ENCODE measurements around the gene MED15. TPM values are rescaled to one million over a fixed set of nuclear protein-coding genes. Genes with fewer than 3 reads are reported as not detected.

Gene MED15
- total and polyA plus RNA-seq, 2 of the 4 experiments (the other 2 are of a cell fraction), result 19.0 to 68.8 TPM

DNA sequence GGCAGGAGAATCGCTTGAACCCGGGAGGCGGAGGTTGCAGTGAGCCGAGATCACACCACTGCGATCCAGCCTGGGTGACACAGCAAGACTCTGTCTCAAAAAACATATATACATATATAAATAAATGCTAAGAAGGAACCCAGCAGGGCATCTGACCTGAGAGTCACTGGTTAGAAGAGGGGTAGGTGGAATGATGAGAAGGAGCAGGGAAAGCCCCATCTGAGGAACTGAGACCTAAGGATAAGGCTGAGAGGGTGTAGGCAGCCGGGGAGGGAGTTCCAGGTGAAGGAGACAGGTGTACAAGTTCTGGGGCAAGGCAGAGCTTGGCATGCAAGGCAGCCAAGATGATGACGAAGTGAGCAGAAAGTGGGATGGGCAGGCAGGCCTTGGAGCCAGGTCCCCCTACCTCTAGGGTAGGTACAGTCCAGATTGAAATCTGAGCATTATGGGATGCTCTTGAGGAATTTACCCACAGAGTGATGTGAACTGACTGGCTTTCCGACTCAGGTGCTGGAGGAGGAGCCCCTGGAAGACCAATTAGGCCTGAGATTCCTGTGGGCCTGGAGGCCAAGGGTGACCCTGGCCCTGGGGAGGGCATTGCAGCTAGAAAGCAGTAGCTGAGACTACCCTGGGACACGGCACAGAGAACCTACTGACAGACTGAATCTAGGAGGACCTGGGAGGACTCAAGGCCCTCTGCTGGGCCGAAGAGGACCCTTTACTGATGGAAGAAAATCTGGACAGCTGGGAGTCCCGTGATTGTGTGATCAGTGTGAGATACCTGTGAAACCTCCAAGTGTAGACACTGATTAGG, 34.6 kb upstream of the MED15 start:
- H3K14ac ChIP-seq (replicated peaks; ENCODE audit: low read depth, low read length), result no peak overlapping the region
- H2BK5ac ChIP-seq (ENCODE audit: low read depth, low read length, poor library complexity, severe bottlenecking), result no peak overlapping the region
- no peaks in the 10 kb centered on the region for H3K27me3 ChIP-seq (ENCODE audit: control insufficient read depth, insufficient read depth, low read length)
- TF ChIP-seq, protein P1, sequence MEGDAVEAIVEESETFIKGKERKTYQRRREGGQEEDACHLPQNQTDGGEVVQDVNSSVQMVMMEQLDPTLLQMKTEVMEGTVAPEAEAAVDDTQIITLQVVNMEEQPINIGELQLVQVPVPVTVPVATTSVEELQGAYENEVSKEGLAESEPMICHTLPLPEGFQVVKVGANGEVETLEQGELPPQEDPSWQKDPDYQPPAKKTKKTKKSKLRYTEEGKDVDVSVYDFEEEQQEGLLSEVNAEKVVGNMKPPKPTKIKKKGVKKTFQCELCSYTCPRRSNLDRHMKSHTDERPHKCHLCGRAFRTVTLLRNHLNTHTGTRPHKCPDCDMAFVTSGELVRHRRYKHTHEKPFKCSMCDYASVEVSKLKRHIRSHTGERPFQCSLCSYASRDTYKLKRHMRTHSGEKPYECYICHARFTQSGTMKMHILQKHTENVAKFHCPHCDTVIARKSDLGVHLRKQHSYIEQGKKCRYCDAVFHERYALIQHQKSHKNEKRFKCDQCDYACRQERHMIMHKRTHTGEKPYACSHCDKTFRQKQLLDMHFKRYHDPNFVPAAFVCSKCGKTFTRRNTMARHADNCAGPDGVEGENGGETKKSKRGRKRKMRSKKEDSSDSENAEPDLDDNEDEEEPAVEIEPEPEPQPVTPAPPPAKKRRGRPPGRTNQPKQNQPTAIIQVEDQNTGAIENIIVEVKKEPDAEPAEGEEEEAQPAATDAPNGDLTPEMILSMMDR (conservative IDR thresholded peaks at IDR 0.05; ENCODE audit: low read depth, low read length), result no peak
- TF ChIP-seq MXI1 (IDR thresholded peaks at IDR 0.05; ENCODE audit: borderline replicate concordance, low read depth, low read length), result no peak
- no peak for TF ChIP-seq NFE2L2 (IDR thresholded peaks at IDR 0.05; ENCODE audit: low read depth, low read length)
- BruUV-seq (replicated peaks), result no TSS peak
- no peak overlapping the region for H3K4ac ChIP-seq (ENCODE audit: low read depth, low read length)
- no peaks in the 10 kb centered on the region for H3K4me1 ChIP-seq (ENCODE audit: control insufficient read depth, insufficient read depth, low read length)
- H2BK20ac ChIP-seq (ENCODE audit: low read depth, low read length), result no peak overlapping the region
- H3K18ac ChIP-seq (ENCODE audit: low read depth, low read length), result no peak overlapping the region
- POLR2A ChIA-PET (ENCODE audit: unreplicated experiment), result no interaction called here
- H3K56ac ChIP-seq (ENCODE audit: extremely low read depth, insufficient read depth, low read length), result no peak overlapping the region
- H3K79me1 ChIP-seq (ENCODE audit: low read depth in 1 of 2, low read length in 2 of 2), result peaks cover 0 to 5% of the 10 kb centered on the region in 2 experiments; a peak in 1 of 4 replicates
- intact Hi-C loops (cut with micrococcal nuclease) (no loop called here), dilution Hi-C loops (cut with HindIII; ENCODE audit: low sequenced_read_pairs, unreplicated experiment) (no loop called here), in situ Hi-C loops (cut with MboI; ENCODE audit: low sequenced_read_pairs) (no loop called here)
- CTCF ChIA-PET, result no interaction called here
- H3K36me3 ChIP-seq (ENCODE audit: control insufficient read depth, insufficient read depth, low read length), result peaks cover 32% of the 10 kb centered on the region
- H4K5ac ChIP-seq (ENCODE audit: low read depth, low read length), result no peak overlapping the region
- H2AFZ ChIP-seq (replicated peaks; ENCODE audit: low read length, poor library complexity), result no peak overlapping the region
- H2BK120ac ChIP-seq (ENCODE audit: low read depth, low read length), result no peak overlapping the region
- H3K9me3 ChIP-seq (ENCODE audit: control insufficient read depth, insufficient read depth, low read length), result no peaks in the 10 kb centered on the region
- H3K9ac ChIP-seq (ENCODE audit: low read depth, low read length), result no peak overlapping the region
- DNase-seq, result no peak
- no peak overlapping the region for H3K23ac ChIP-seq (ENCODE audit: low read depth, low read length)
- peaks cover 16% of the 10 kb centered on the region for H3K9me1 ChIP-seq (ENCODE audit: insufficient read depth, low read length)
- H2BK15ac ChIP-seq (ENCODE audit: low read depth, low read length), result no peak overlapping the region
- no peak overlapping the region for H2AK5ac ChIP-seq (ENCODE audit: low read depth, low read length)
- H4K91ac ChIP-seq (ENCODE audit: insufficient read depth, low read depth, low read length), result no peak overlapping the region
- 96% methylated on average over 4 of the region's 11 CpGs; no CpG with 5 or more reads in 1 of the 2 experiments for WGBS, 2 experiments (ENCODE audit: extremely low coverage in 2 of 2, insufficient read length in 1 of 2)
- ATAC-seq (ENCODE audit: low read depth), result no peak
- no peak overlapping the region for H3K4me2 ChIP-seq (ENCODE audit: low read depth, low read length)
- no peak overlapping the region for H3K27ac ChIP-seq (ENCODE audit: insufficient read depth, low read length)
- H3K4me3 ChIP-seq (ENCODE audit: insufficient read depth, low read depth, low read length), result no peak overlapping the region
- no peak overlapping the region for H4K8ac ChIP-seq (ENCODE audit: low read depth in 2 of 2, low read length in 2 of 2)
- no peak overlapping the region for H2AK9ac ChIP-seq (replicated peaks; ENCODE audit: low read depth, low read length, poor library complexity)
- H4K20me1 ChIP-seq (ENCODE audit: insufficient read depth, low read length), result no peaks in the 10 kb centered on the region

Data from IMR-90 (cell line).